ENCODE data around the gene KCNK13. TPM values are rescaled to one million over a fixed set of nuclear protein-coding genes. Genes with fewer than 3 reads are reported as not detected.

The KCNK13 gene
- total RNA-seq, 1 donor from 2014 or later: not detected

DNA sequence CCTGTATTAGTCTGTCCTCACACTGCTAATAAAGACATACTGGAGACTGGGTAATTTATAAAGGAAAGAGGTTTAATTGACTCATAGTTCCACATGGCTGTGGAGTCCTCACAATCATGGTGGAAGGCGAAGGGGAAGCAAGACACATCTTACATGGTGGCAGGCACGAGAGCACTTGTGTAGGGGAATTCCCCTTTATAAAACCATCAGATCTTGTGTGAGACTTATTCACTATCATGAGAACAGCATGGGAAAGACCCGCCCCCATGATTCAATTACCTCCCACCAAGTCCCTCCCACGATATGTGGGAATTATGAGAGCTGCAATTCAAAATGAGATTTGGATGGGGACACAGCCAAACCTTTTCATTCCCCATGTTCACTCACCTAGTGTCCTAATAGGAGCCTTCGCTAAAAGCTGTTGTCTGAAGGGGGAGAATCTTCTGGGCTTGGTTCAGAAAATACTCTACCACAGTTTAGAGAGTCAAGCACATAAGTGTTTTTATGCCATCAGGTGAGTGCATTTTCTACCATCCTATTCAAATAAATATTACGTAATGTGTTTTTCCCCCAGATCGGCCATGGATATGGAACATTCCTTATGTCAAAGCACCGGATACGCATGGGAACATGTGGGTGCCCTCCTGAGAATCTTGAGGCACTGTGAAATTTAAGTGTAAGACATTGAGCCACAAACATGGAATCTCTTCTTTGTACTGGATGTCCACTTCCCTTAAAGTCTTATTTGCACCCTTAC lies 19.1 kb upstream of the KCNK13 start:
- H3K27me3 Mint-ChIP-seq (ENCODE audit: low read depth): no peaks in the 10 kb centered on the region
- DNase-seq (ENCODE audit: low spot score in 2 of 2, unreplicated experiment in 2 of 2): no peak
- peaks cover 13% of the 10 kb centered on the region for H3K36me3 Mint-ChIP-seq
- TF ChIP-seq, protein P1, sequence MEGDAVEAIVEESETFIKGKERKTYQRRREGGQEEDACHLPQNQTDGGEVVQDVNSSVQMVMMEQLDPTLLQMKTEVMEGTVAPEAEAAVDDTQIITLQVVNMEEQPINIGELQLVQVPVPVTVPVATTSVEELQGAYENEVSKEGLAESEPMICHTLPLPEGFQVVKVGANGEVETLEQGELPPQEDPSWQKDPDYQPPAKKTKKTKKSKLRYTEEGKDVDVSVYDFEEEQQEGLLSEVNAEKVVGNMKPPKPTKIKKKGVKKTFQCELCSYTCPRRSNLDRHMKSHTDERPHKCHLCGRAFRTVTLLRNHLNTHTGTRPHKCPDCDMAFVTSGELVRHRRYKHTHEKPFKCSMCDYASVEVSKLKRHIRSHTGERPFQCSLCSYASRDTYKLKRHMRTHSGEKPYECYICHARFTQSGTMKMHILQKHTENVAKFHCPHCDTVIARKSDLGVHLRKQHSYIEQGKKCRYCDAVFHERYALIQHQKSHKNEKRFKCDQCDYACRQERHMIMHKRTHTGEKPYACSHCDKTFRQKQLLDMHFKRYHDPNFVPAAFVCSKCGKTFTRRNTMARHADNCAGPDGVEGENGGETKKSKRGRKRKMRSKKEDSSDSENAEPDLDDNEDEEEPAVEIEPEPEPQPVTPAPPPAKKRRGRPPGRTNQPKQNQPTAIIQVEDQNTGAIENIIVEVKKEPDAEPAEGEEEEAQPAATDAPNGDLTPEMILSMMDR (IDR thresholded peaks at IDR 0.05; ENCODE audit: unreplicated experiment): no peak
- H3K9me3 Mint-ChIP-seq: peaks cover 2% of the 10 kb centered on the region
- H3K4me3 Mint-ChIP-seq: no peak overlapping the region
- no peak overlapping the region for H3K27ac Mint-ChIP-seq
- no peaks in the 10 kb centered on the region for H3K4me1 Mint-ChIP-seq

DNA sequence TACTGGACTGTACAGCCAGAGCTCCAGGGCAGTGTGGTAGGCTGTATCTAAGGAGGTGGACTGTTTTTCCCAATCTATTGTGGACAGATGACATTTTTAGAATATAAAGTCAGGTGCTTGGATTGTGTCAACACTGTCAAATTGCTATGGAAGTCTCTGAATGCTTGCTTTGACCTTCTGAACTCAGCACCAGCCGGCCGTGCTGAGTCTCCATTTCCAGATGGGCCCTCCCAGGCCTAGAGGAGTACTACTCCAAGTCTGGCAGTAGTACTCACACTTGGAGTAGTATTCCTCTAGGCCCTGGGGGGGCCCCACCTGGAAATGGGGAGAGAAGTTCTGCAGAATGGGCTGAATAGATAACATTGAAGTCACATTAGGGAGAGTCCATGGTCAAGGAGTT lies 16.2 kb upstream of the KCNK13 start:
- TF ChIP-seq, protein P1 (IDR thresholded peaks at IDR 0.05; ENCODE audit: unreplicated experiment): no peak
- Mint-ChIP-seq H3K4me1 (no peaks in the 10 kb centered on the region), H3K4me3 (no peak overlapping the region), H3K27me3 (ENCODE audit: low read depth) (peaks cover 3% of the 10 kb centered on the region), H3K27ac (no peak overlapping the region), H3K36me3 (peaks cover 5% of the 10 kb centered on the region), H3K9me3 (no peaks in the 10 kb centered on the region)
- DNase-seq (ENCODE audit: low spot score in 2 of 2, unreplicated experiment in 2 of 2): no peak

GRCh38 chr14:90049390-90049789 lies 12.4 kb upstream of the KCNK13 start:
- Mint-ChIP-seq H3K36me3 (no peaks in the 10 kb centered on the region), H3K27me3 (ENCODE audit: low read depth) (peaks cover 37% of the 10 kb centered on the region), H3K4me3 (no peak overlapping the region), H3K9me3 (no peaks in the 10 kb centered on the region), H3K27ac (no peak overlapping the region), H3K4me1 (no peaks in the 10 kb centered on the region)
- DNase-seq (ENCODE audit: low spot score in 2 of 2, unreplicated experiment in 2 of 2): no peak
- TF ChIP-seq, protein P1 (IDR thresholded peaks at IDR 0.05; ENCODE audit: unreplicated experiment): no peak

DNA sequence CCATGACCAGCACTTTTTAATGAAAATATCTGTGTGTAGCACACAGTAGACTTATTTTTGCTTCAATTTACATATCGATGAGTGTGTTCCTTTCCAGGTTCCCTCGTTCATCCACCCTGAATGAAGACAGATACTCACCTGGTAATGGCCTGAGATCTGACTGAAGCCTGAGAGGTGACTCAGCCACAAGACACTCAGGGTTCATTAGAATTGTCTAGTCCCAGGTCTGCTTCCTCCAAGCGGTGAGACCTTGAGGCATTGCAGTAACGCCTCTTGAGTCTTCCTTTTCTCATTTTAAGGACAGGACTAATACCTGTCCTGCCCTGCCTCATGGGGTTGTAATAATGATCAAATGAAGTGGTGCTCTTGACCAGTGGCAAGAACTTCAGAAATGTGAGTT lies 11.5 kb upstream of the KCNK13 start:
- no peak overlapping the region for H3K4me3 Mint-ChIP-seq
- H3K36me3 Mint-ChIP-seq: no peaks in the 10 kb centered on the region
- no peak for DNase-seq (ENCODE audit: low spot score in 2 of 2, unreplicated experiment in 2 of 2)
- H3K4me1 Mint-ChIP-seq: no peaks in the 10 kb centered on the region
- TF ChIP-seq, protein P1 (IDR thresholded peaks at IDR 0.05; ENCODE audit: unreplicated experiment): no peak
- H3K27ac Mint-ChIP-seq: no peak overlapping the region
- H3K27me3 Mint-ChIP-seq (ENCODE audit: low read depth): peaks cover 46% of the 10 kb centered on the region
- H3K9me3 Mint-ChIP-seq: no peaks in the 10 kb centered on the region

GRCh38 chr14:90053044-90053443 lies 8.8 kb upstream of the KCNK13 start:
- H3K27ac Mint-ChIP-seq: no peak overlapping the region
- H3K4me3 Mint-ChIP-seq: no peak overlapping the region
- H3K36me3 Mint-ChIP-seq: no peaks in the 10 kb centered on the region
- no peaks in the 10 kb centered on the region for H3K9me3 Mint-ChIP-seq
- H3K27me3 Mint-ChIP-seq (ENCODE audit: low read depth): peaks cover 69% of the 10 kb centered on the region
- no peaks in the 10 kb centered on the region for H3K4me1 Mint-ChIP-seq
- no peak for DNase-seq (ENCODE audit: low spot score in 2 of 2, unreplicated experiment in 2 of 2)
- TF ChIP-seq, protein P1 (IDR thresholded peaks at IDR 0.05; ENCODE audit: unreplicated experiment): no peak

All from mesothelial cell of epicardium (in vitro differentiated cells).